HK-2 (cell line): ENCODE data around the gene INSIG1.

Source experiments
- DNase-seq: peaks from one replicate; pipeline ENCODE4 v3.0.0-alpha.2; 2018; ENCODE audit not compliant: unreplicated experiment

The INSIG1 gene

GRCh38 chr7:155327590-155328320 lies 30.1 kb downstream of the INSIG1 start:
- DNase-seq = no peak

- DNase-seq = no peak
Measured at GRCh38 chr7:155329225-155329624, 31.5 kb downstream of the INSIG1 start.

DNA sequence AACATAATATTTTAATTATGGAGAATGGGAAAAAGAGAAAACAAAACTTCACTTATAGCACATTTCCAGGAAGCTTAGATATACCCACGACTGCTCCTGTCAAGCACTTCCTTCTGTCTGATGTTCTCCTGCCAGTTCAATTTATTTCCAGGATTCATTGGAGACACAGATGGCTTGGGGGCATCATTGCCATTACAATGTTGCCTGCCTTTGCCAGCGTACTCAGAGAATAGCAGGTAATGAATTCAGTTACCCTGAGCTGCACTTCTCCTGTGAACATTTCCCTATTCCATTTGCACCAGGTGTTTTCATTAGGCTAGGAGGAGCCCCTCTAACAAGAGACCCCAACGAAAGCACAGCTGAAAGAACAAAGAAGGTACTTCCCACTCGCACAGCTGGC lies 33.7 kb downstream of the INSIG1 start:
- no peak for DNase-seq

GRCh38 chr7:155333346-155334234 lies 35.9 kb downstream of the INSIG1 start:
- DNase-seq = no peak

- DNase-seq = no peak
Measured at GRCh38 chr7:155336812-155337602, 39.3 kb downstream of the INSIG1 start.

- DNase-seq = no peak
Measured at GRCh38 chr7:155337946-155338631, 40.4 kb downstream of the INSIG1 start.

DNA sequence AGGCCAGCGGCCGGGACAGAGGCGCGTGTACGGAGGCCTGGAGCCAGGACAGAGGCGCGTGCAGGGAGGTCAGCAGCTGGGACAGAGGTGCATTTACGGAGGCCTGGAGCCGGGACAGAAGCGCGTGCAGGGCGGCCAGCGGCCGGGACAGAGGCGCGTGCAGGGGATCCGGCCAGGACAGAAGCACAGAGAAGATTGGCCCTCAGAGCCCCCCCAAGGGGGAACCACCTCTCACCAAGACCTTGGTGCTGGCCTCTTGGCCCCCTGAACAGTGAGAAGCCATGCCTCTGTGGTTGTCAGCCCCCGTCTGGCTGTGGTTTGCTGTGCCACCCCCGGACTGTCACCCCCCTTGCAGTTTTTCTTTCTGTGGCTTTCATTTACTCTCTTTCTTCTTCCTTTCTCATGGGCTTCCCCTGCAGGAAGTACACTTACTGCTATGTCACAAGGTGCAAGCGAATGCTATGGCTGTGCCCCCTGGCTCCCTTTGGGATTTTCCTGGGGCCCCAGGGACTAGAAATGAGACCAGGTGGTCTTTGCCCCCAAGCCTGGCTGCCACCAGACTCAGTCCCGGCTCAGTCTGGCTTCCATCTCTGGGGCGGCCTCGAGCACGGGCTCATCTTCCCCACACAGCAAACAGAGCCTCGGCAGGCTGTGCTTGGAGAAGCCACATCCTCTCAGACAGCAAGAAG lies 41.1 kb downstream of the INSIG1 start:
- DNase-seq = no peak

- no peak for DNase-seq
Measured at GRCh38 chr7:155339474-155339873, 41.8 kb downstream of the INSIG1 start.

DNA sequence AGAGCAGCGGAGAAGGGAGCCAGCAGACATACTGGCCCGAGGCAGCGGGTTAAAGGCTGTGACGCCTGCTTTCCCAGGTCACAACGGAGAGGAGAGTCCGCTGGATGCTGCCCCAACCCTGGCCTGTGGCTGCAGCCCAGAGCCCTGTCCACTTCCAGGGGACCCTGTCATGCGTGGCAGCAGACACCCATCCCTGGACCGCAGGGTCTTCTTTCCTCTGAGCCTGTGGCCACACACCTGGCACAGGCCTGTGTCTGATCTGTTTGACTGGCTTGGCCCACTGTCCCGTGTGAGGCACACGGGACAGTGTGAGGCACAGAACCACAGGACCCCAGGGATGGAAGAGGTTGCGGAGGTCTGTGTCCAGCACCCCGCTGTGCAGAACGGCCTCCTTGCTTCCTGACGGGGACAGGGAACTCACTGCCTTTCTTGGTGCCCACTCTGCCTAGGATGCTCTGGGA lies 42.4 kb downstream of the INSIG1 start:
- DNase-seq = no peak

GRCh38 chr7:155340721-155341120 lies 43.0 kb downstream of the INSIG1 start:
- no peak for DNase-seq

DNA sequence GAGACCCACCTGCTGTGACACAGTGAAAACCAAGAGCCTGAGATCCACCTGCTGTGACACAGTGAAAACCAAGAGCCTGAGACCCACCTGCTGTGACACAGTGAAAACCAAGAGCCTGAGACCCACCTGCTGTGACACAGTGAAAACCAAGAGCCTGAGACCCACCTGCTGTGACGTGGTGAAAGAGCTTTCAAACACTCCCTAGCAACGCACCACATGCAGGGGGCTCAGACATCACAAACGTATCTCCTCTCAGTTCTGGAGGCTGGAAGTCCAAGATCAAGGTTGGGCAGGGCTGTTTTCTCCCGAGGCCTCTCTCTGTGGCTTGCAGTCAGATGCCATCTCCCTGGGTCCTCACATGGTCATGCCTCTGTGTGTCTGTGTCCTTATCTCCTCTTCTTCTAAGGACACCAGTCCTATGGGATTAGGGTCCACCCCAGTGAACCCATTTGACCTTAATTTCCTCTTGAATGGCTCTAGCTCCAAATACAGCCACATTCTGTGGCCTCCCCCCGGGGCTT lies 43.8 kb downstream of the INSIG1 start:
- DNase-seq = no peak

GRCh38 chr7:155342313-155342712 lies 44.6 kb downstream of the INSIG1 start:
- no peak for DNase-seq

- no peak for DNase-seq
Measured at GRCh38 chr7:155343150-155343549, 45.5 kb downstream of the INSIG1 start.

DNA sequence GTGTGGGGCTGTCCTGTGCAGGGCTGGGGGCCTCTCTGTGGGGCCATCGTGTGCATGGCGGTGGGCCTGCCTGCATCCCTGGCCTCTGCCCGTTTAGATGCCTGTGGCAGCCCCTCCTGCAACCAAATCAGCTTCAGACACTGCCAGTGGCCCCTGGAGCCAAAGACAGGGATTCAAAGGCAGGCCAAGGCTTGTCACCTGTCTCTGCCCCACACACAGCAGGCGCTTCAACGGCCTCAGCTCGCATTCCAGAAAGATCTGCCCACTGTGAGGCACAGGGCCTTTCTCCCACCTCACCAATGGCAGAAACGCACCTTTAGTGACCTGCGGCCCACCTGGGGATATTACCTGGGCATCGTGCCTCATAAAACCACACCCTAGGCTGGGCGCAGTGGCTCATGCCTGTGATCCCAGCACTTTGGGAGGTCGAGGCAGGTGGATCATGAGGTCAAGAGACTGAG lies 46.0 kb downstream of the INSIG1 start:
- no peak for DNase-seq

- DNase-seq = no peak
Measured at GRCh38 chr7:155344270-155344617, 46.6 kb downstream of the INSIG1 start.

DNA sequence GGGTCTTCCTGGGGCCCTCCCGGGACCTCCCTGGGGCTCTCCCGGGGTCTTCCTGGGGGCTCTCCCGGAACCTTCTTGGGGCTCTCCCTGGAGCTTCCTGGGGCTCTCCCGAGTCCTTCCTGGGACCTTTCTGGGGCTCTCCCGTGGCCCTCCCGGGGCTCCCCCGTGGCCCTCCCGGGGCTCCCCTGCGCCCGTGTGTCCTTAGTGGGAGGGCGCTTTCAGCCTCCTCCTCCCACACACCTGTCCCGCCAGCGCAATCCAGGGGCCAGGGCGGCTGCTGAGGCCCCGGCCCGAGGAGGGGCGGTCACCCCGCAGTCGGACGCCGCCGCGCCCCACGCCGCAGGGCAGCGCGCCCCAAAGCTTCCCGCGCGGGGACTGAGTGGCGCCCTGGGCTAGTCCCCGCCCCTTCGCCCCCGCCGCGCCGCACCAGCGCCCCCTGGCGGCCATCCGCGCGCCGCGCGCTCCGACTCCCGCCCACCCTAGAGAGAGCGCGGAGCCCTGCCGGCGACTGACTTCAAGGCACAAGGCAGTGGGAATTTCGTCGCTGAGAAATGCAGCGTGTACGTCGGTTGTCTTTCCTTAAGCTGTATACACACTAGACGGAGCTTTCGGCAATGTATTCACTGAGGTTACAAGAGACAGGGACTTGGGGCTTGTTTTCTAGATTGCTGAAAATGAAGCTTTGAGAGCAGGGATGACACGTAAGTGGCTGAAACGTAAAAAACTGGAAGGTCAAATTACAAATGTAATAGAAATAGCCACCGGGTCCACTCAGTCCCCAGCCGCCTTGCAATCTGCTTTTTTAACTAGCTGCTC lies 47.1 kb downstream of the INSIG1 start:
- peak; percentile 92 for DNase-seq

- DNase-seq = no peak
Measured at GRCh38 chr7:155345490-155345889, 47.8 kb downstream of the INSIG1 start.

DNA sequence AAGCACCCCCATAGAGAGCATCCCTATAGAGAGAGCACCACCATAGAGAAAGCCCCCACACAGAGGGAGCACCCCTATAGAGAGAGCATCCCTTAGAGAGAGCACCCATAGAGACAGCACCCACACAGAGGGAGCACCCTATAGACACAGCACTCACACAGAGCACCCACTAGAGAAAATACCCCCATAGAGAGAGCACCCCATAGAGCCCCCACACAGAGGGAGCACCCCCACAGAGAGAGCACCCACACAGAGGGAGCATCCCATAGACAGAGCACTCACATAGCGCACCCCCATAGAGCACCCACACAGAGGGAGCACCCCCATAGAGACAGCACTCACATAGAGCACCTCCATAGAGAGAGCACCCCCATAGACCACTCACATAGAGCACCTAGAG lies 48.6 kb downstream of the INSIG1 start:
- no peak for DNase-seq

DNA sequence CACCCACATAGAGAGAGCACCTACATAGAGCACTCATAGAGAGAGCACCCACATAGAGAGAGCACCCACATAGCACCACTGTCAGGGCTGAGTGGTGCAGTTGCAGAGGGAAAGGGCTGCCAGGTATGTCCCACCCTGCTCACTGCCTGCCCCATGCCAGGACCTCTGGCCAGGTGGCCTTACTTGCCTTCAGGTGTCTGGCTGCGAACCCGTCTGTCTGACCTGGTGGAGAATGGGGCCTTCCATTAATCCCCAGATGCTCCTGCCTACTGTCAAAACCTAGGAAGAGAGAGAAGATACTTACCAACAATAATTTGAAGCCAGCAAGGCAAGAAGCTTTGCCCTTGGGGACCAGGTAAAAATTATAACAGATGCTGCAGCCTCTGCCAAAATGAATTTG lies 51.1 kb downstream of the INSIG1 start:
- no peak for DNase-seq
